Caco-2 (cell line): ENCODE results near the gene FMO4. TPM values are rescaled to one million over a fixed set of nuclear protein-coding genes. Genes with fewer than 3 reads are reported as not detected.

Experiments
- BruUV-seq: library from RNA; stranded (reverse); fragments of 400-500 nt; replicated peaks from 2 replicates; lab custom pipeline; 2021; lab: Mats Ljungman, UMichigan
- CTCF ChIA-PET: fragments of 300-600 bp; sonication (Branson Sonifier 250); formaldehyde crosslinking; loops from one replicate; lab custom pipeline; 2022; ENCODE audit warnings: antibody characterized with exemption; lab: Charles Lee
- POLR2A ChIA-PET: fragments of 300-600 bp; sonication (Branson Sonifier 250); formaldehyde crosslinking; loops from one replicate; lab custom pipeline; 2022; ENCODE audit warnings: antibody characterized with exemption; lab: Charles Lee
- DNase-seq, 2 experiments: peaks; one replicate each; pipeline versions ENCODE4 v3.0.0 to v3.0.0-alpha.2; 2020 to 2022
- H3K27me3 ChIP-seq: replicated peaks from 2 replicates; pipeline ENCODE4 v1.6.0; 2011; ENCODE audit warnings: low read length; ENCODE audit not compliant: control insufficient read depth, insufficient read depth
- H3K36me3 ChIP-seq: 2 replicates; pipeline ENCODE4 v1.5.1; 2011; ENCODE audit warnings: low read length; ENCODE audit not compliant: control insufficient read depth, insufficient read depth
- H3K4me1 ChIP-seq: fragments of 250-450 bp; sonication (Bioruptor Pico); 2 replicates; pipeline ENCODE4 v1.5.1; 2020; ENCODE audit warnings: mild to moderate bottlenecking
- H3K4me3 ChIP-seq: 2 replicates; pipeline ENCODE4 v1.5.1; 2011; ENCODE audit warnings: low read depth, mild to moderate bottlenecking, control low read depth, low read length
- H3K9me3 ChIP-seq: fragments of 250-450 bp; sonication (Bioruptor Pico); 2 replicates; pipeline ENCODE4 v1.5.1; 2020; ENCODE audit warnings: mild to moderate bottlenecking, moderate library complexity
- H3K27ac Mint-ChIP-seq: one replicate; pipeline ENCODE4 v1.8.0; 2022; ENCODE audit warnings: mixed read lengths; ENCODE audit not compliant: unreplicated experiment
- H3K27me3 Mint-ChIP-seq: one replicate; pipeline ENCODE4 v1.8.0; 2022; ENCODE audit warnings: mixed read lengths; ENCODE audit not compliant: insufficient read depth, unreplicated experiment
- H3K36me3 Mint-ChIP-seq: one replicate; pipeline ENCODE4 v1.8.0; 2022; ENCODE audit warnings: mild to moderate bottlenecking, mixed read lengths; ENCODE audit not compliant: insufficient read depth, unreplicated experiment
- H3K4me1 Mint-ChIP-seq: one replicate; pipeline ENCODE4 v1.8.0; 2022; ENCODE audit warnings: low read depth, mixed read lengths; ENCODE audit not compliant: unreplicated experiment
- H3K4me3 Mint-ChIP-seq: one replicate; pipeline ENCODE4 v1.8.0; 2022; ENCODE audit warnings: mild to moderate bottlenecking, moderate library complexity, mixed read lengths; ENCODE audit not compliant: unreplicated experiment
- H3K9me3 Mint-ChIP-seq: one replicate; pipeline ENCODE4 v1.8.0; 2022; ENCODE audit warnings: mixed read lengths; ENCODE audit not compliant: unreplicated experiment
- CTCF ChIP-seq, 2 experiments: fragments of 200-600 bp in 1 of 2; IDR thresholded peaks; 1 replicate in 1 of 2; 2 replicates in 1 of 2; pipeline versions ENCODE4 v1.5.1 to v1.8.0; 2011 to 2022; ENCODE audit warnings: antibody characterized with exemption in 1 of 2, control low read depth in 1 of 2, inconsistent platforms in 1 of 2, low read depth in 1 of 2, low read length in 1 of 2, mild to moderate bottlenecking in 1 of 2, moderate library complexity in 1 of 2; ENCODE audit not compliant: insufficient read depth in 1 of 2, severe bottlenecking in 1 of 2, unreplicated experiment in 1 of 2
- intact Hi-C: fragments of 100-400 bp; cut with micrococcal nuclease; formaldehyde crosslinking; loops from one replicate; pipeline ENCODE4 v1.10.0; 2022; ENCODE audit not compliant: unreplicated experiment
- total RNA-seq: library from RNA; stranded (reverse); gene quantifications from 2 replicates; pipeline ENCODE4 v1.2.3, GENCODE V29; 2022

Gene FMO4
- total RNA-seq, 1 experiment from 2014 or later = 2.3 TPM

GRCh38 chr1:171299342-171299741 is 14.6 kb upstream of the FMO4 start:
- BruUV-seq = no TSS peak
- ChIA-PET POLR2A (no interaction called here), CTCF (no interaction called here)
- H3K27me3 ChIP-seq = no peaks in the 10 kb centered on the region
- H3K9me3 ChIP-seq = peaks cover 26% of the 10 kb centered on the region; the same call in 1 of the 2 replicates
- TF ChIP-seq CTCF (IDR thresholded peaks at IDR 0.05; ENCODE audit: insufficient read depth in 1 of 2, low read depth in 1 of 2, low read length in 1 of 2, severe bottlenecking in 1 of 2, unreplicated experiment in 1 of 2) = no peak
- Mint-ChIP-seq H3K4me3 (no peak overlapping the region), H3K36me3 (no peaks in the 10 kb centered on the region), H3K27me3 (peaks cover 3% of the 10 kb centered on the region), H3K4me1 (no peaks in the 10 kb centered on the region), H3K27ac (no peak overlapping the region), H3K9me3 (peaks cover 29% of the 10 kb centered on the region)
- no peak for DNase-seq
- intact Hi-C loops = no loop called here
- no peak overlapping the region for H3K4me3 ChIP-seq
- H3K36me3 ChIP-seq = no peaks in the 10 kb centered on the region
- no peaks in the 10 kb centered on the region for H3K4me1 ChIP-seq

GRCh38 chr1:171300401-171300800 is 13.6 kb upstream of the FMO4 start:
- Mint-ChIP-seq H3K4me1 (no peaks in the 10 kb centered on the region), H3K4me3 (no peak overlapping the region), H3K27me3 (peaks cover 3% of the 10 kb centered on the region), H3K27ac (no peak overlapping the region), H3K36me3 (no peaks in the 10 kb centered on the region), H3K9me3 (peaks cover 29% of the 10 kb centered on the region)
- H3K4me3 ChIP-seq = no peak overlapping the region
- H3K27me3 ChIP-seq = no peaks in the 10 kb centered on the region
- H3K36me3 ChIP-seq = no peaks in the 10 kb centered on the region
- no peaks in the 10 kb centered on the region for H3K4me1 ChIP-seq
- no TSS peak for BruUV-seq
- H3K9me3 ChIP-seq = peaks cover 26% of the 10 kb centered on the region; the same call in 1 of the 2 replicates
- no peak for TF ChIP-seq CTCF (IDR thresholded peaks at IDR 0.05; ENCODE audit: insufficient read depth in 1 of 2, low read depth in 1 of 2, low read length in 1 of 2, severe bottlenecking in 1 of 2, unreplicated experiment in 1 of 2)
- DNase-seq = no peak
- intact Hi-C loops = no loop called here
- ChIA-PET POLR2A (no interaction called here), CTCF (no interaction called here)

- CTCF ChIA-PET = no interaction called here
Measured at GRCh38 chr1:171310661-171311087, 3.3 kb upstream of the FMO4 start.

More at GRCh38 chr1:171310661-171311087, 3.3 kb upstream of the FMO4 start:
- no peak for TF ChIP-seq CTCF (IDR thresholded peaks at IDR 0.05; ENCODE audit: insufficient read depth in 1 of 2, low read depth in 1 of 2, low read length in 1 of 2, severe bottlenecking in 1 of 2, unreplicated experiment in 1 of 2)
- Mint-ChIP-seq H3K4me3 (no peak overlapping the region), H3K27ac (no peak overlapping the region), H3K36me3 (no peaks in the 10 kb centered on the region), H3K9me3 (no peaks in the 10 kb centered on the region), H3K4me1 (no peaks in the 10 kb centered on the region), H3K27me3 (no peaks in the 10 kb centered on the region)
- Histone ChIP-seq H3K9me3 (no peaks in the 10 kb centered on the region; the same call in 1 of the 2 replicates), H3K36me3 (no peaks in the 10 kb centered on the region), H3K27me3 (no peaks in the 10 kb centered on the region), H3K4me3 (no peak overlapping the region), H3K4me1 (peaks cover 9% of the 10 kb centered on the region)
- no TSS peak for BruUV-seq
- no peak for DNase-seq
- POLR2A ChIA-PET = no interaction called here
- intact Hi-C loops = loop anchor here (5.0 to 10.0 kb wide), 2 partner anchors 84 to 343 kb away; no protein-coding TSS in a partner anchor
